Esophagus squamous epithelium (tissue), 5 donors: Measurements from ENCODE around the gene CMTM1. TPM values are rescaled to one million over a fixed set of nuclear protein-coding genes. Genes with fewer than 3 reads are reported as not detected.

Experiments
- DNase-seq: peaks from one replicate; lab custom pipeline; 2025; lab: John Stamatoyannopoulos, UW
- H3K27ac ChIP-seq, 4 donors: fragments of 200-600 bp; sonication (generic); one replicate each; pipeline ENCODE4 v1.5.1; 2016 to 2019; ENCODE audit warnings: mild to moderate bottlenecking in 1 of 4
- H3K27me3 ChIP-seq, 4 donors: fragments of 200-600 bp; sonication (generic); 1 replicate in 3 of 4; 2 replicates in 1 of 4; pipeline versions ENCODE4 v1.5.1 to v1.6.0; 2017 to 2021; ENCODE audit warnings: antibody characterized with exemption in 1 of 4
- H3K36me3 ChIP-seq, 3 donors: fragments of 200-600 bp; sonication (generic); one replicate each; pipeline ENCODE4 v1.5.1; 2016 to 2019
- H3K4me1 ChIP-seq, 3 donors: fragments of 200-600 bp; sonication (generic); one replicate each; pipeline ENCODE4 v1.5.1; 2017 to 2019
- H3K4me3 ChIP-seq, 4 donors: fragments of 200-600 bp; sonication (generic); 1 replicate in 3 of 4; 2 replicates in 1 of 4; pipeline ENCODE4 v1.5.1; 2016 to 2019; ENCODE audit warnings: mild to moderate bottlenecking in 2 of 4, moderate library complexity in 1 of 4
- H3K9me3 ChIP-seq, 3 donors: fragments of 200-600 bp; sonication (generic); one replicate each; pipeline ENCODE4 v1.5.1; 2016 to 2019
- POLR2A ChIP-seq, 4 donors: fragments of 450-650 bp; IDR thresholded peaks; one replicate each; pipeline ENCODE4 v1.6.1; 2017; ENCODE audit warnings: antibody characterized with exemption in 4 of 4, mild to moderate bottlenecking in 4 of 4, moderate library complexity in 3 of 4
- WGBS, 2 donors: methylation state at CpG; one replicate each; pipeline ENCODE4 v1.1.5; 2018; 5-methylcytosine and 5-hydroxymethylcytosine counted together
- intact Hi-C: fragments of 100-400 bp; cut with DNase I; formaldehyde crosslinking; loops from one replicate; pipeline ENCODE4 v1.15.0; 2022
- total RNA-seq, 4 donors: library from RNA; depleted of rRNA; stranded (reverse); fragments of >200 nt; gene quantifications; one replicate each; pipeline ENCODE4 v1.1.0, GENCODE V29; 2016
- TF ChIP-seq, protein P1 (sequence below), 6 experiments: fragments of 450-650 bp in 4 of 6; fragments of 200-600 bp in 2 of 6; sonication (generic) in 2 of 6; IDR thresholded peaks; one replicate each; pipeline ENCODE4 v1.5.1; 2016 to 2019; ENCODE audit warnings: antibody characterized with exemption in 6 of 6, mild to moderate bottlenecking in 4 of 6, moderate library complexity in 4 of 6
- donor health status: DM: yes; HTN: yes; CAD: no.

CMTM1 gene
- total RNA-seq, 4 donors from 2014 or later, result 1.3 to 1.5 TPM; not detected in 2

DNA sequence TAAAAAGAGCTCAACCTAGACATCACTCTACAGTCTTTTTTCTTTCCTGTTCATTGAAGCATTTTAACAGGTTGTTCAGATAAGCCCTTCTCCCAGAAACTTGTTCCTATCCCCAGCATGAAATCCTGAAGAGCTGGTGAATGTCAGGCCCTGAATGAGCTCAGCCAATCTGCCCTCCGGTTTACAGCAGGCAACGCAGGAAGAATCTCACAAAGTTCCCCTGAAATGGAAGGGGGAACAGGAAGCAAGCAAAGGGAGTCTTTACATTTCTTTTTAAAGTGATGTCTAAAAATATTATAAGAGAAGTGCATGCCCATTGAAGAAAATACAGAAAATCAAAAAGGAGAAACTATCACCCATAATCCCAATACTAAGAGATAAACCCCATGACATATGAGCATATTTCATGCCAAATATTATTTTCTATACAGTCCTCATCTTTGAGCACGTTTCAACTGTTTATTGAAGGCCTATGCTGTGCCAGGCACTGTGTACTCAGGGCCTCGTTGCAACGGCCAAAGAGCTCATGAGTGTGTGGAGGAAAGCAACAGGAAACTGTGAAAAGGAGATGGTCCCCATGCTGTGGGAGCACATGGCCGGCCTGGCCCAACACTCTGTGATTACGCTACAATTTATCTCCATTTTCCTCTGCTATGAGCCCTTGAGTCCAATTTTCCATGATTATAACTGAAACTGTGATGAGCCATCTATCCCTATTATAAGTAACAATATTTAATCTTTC lies 22.1 kb upstream of the CMTM1 start:
- Histone ChIP-seq H3K9me3 (no peaks in the 10 kb centered on the region), H3K27me3 (no peaks in the 10 kb centered on the region), H3K36me3 (peaks cover 0 to 71% (median 0%) of the 10 kb centered on the region in 3 donors), H3K27ac (no peak overlapping the region), H3K4me3 (no peak overlapping the region), H3K4me1 (peaks cover 0 to 30% (median 8%) of the 10 kb centered on the region in 3 donors)
- TF ChIP-seq POLR2A (IDR thresholded peaks at IDR 0.05), result no peak
- TF ChIP-seq, protein P1, sequence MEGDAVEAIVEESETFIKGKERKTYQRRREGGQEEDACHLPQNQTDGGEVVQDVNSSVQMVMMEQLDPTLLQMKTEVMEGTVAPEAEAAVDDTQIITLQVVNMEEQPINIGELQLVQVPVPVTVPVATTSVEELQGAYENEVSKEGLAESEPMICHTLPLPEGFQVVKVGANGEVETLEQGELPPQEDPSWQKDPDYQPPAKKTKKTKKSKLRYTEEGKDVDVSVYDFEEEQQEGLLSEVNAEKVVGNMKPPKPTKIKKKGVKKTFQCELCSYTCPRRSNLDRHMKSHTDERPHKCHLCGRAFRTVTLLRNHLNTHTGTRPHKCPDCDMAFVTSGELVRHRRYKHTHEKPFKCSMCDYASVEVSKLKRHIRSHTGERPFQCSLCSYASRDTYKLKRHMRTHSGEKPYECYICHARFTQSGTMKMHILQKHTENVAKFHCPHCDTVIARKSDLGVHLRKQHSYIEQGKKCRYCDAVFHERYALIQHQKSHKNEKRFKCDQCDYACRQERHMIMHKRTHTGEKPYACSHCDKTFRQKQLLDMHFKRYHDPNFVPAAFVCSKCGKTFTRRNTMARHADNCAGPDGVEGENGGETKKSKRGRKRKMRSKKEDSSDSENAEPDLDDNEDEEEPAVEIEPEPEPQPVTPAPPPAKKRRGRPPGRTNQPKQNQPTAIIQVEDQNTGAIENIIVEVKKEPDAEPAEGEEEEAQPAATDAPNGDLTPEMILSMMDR (IDR thresholded peaks at IDR 0.05), result no peak
- 52 to 75% methylated on average over 7 of the region's 7 CpGs for WGBS, 2 donors
- no peak for DNase-seq
- intact Hi-C loops, result no loop called here

GRCh38 chr16:66547101-66547989 lies 18.9 kb upstream of the CMTM1 start:
- H3K4me3 ChIP-seq, result no peak overlapping the region
- no peaks in the 10 kb centered on the region for H3K9me3 ChIP-seq
- TF ChIP-seq, protein P1 (IDR thresholded peaks at IDR 0.05), result no peak
- TF ChIP-seq POLR2A (IDR thresholded peaks at IDR 0.05), result no peak
- peak overlapping the region in 2 of 4 donors; percentile 23 to 97 for H3K27ac ChIP-seq
- peaks cover 0 to 45% (median 0%) of the 10 kb centered on the region in 3 donors for H3K36me3 ChIP-seq
- intact Hi-C loops, result no loop called here
- WGBS, 2 donors, result 87 to 90% methylated on average over 3 to 5 of the region's 5 CpGs
- DNase-seq, result no peak
- H3K27me3 ChIP-seq, result no peaks in the 10 kb centered on the region
- peaks cover 19 to 50% (median 24%) of the 10 kb centered on the region in 3 donors for H3K4me1 ChIP-seq

DNA sequence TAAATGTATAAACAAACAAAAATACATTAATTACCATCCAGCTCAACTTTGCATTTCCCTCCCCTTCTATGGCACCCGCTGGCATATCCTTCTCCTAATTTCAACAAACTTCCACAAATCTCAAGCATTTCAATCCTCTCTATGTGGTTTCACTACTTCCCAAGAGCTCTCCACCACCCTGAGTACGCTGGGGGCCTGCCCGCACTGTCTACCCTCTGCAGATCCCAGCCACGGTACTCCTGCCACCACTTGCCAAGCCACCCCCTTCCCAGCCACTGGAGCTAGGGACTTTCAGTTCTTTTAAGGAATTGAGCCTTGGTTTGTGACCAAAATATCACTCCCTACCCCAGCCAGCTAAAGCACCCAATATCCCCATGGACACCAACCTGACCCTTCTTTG lies 18.2 kb upstream of the CMTM1 start:
- no peak for DNase-seq
- intact Hi-C loops, result no loop called here
- peak overlapping the region in 3 of 4 donors; percentile 92 to 97 (median 93) for H3K27ac ChIP-seq
- no peaks in the 10 kb centered on the region for H3K9me3 ChIP-seq
- H3K4me1 ChIP-seq, result peaks cover 24 to 57% (median 27%) of the 10 kb centered on the region in 3 donors
- WGBS, 2 donors, result 74 to 90% methylated on average over 4 of the region's 4 CpGs
- H3K4me3 ChIP-seq, result no peak overlapping the region
- no peaks in the 10 kb centered on the region for H3K27me3 ChIP-seq
- H3K36me3 ChIP-seq, result peaks cover 0 to 41% (median 0%) of the 10 kb centered on the region in 3 donors
- TF ChIP-seq POLR2A (IDR thresholded peaks at IDR 0.05), result no peak
- TF ChIP-seq, protein P1 (IDR thresholded peaks at IDR 0.05), result no peak

- Histone ChIP-seq H3K27ac (peak overlapping the region; percentile 91 to 97 (median 92)), H3K36me3 (peaks cover 0 to 33% (median 0%) of the 10 kb centered on the region in 3 donors), H3K9me3 (no peaks in the 10 kb centered on the region), H3K27me3 (no peaks in the 10 kb centered on the region), H3K4me3 (peak overlapping the region in 3 of 4 donors; percentile 65 to 91 (median 79)), H3K4me1 (peaks cover 27 to 65% (median 30%) of the 10 kb centered on the region in 3 donors)
- no peak for DNase-seq
- TF ChIP-seq, protein P1 (IDR thresholded peaks at IDR 0.05), result no peak
- no peak for TF ChIP-seq POLR2A (IDR thresholded peaks at IDR 0.05)
- 56 to 71% methylated on average over 9 of the region's 9 CpGs for WGBS, 2 donors
- intact Hi-C loops, result no loop called here
Observed at GRCh38 chr16:66548868-66549267, 17.4 kb upstream of the CMTM1 start.
